ENCODE results near the gene NEAT1. TPM values are rescaled to one million over a fixed set of nuclear protein-coding genes. Genes with fewer than 3 reads are reported as not detected.

Gene NEAT1
- total and polyA plus RNA-seq, 9 of the 15 experiments (the other 6 are each of a cell fraction or from before 2014, with no cell fraction given): 20.1 to 389 (median 62.8) TPM

DNA sequence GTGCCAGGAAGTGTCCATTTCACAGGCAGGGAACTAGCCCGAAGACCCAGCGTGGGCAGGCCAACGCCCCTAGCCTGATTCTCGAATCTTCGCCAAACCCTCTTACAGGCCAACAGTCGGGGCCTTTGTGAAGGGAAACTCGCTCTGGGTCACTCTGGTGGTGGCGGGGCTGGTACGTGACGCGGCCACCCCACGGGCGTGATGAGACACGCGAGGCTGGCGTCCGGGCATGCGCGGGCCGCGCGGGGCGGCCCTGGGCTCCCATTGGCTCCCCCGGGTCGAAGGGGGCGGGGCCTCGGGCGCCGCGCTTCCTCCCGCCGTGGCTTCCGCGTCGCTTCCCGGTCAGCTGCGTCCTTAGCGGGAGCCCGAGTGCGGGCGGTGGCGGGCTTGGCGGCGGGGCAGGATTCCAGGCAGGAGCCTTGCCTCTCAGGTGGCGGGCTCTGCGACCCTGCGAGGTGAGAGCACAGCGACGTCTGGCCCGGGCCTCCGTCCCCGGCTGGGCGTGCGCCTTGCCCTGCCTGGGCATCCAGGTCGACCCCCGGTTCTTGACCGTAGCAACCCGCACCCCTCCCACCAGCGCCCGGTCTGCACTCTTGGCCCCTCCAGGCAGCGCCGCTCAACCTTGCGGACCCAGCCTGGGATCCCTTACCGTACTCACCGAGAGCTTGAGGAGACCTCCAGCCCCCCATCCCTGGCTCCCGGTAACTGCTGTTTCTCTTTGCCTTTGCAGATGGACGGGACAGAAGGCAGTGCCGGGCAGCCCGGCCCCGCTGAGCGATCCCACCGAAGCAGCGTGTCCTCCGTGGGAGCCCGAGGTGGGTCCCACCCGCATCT lies 36.1 kb upstream of the NEAT1 start, which contains the start of gene FRMD8 (continued):
- TF ChIP-seq CSDE1 (IDR thresholded peaks at IDR 0.05): no peak
- no peak for TF ChIP-seq FOXA1 (IDR thresholded peaks at IDR 0.05; ENCODE audit: borderline replicate concordance)
- TF ChIP-seq, protein P1, sequence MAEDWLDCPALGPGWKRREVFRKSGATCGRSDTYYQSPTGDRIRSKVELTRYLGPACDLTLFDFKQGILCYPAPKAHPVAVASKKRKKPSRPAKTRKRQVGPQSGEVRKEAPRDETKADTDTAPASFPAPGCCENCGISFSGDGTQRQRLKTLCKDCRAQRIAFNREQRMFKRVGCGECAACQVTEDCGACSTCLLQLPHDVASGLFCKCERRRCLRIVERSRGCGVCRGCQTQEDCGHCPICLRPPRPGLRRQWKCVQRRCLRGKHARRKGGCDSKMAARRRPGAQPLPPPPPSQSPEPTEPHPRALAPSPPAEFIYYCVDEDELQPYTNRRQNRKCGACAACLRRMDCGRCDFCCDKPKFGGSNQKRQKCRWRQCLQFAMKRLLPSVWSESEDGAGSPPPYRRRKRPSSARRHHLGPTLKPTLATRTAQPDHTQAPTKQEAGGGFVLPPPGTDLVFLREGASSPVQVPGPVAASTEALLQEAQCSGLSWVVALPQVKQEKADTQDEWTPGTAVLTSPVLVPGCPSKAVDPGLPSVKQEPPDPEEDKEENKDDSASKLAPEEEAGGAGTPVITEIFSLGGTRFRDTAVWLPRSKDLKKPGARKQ (CRISPR knock-in tag; IDR thresholded peaks at IDR 0.05): no peak
- no peak for TF ChIP-seq SIN3B (IDR thresholded peaks at IDR 0.05; ENCODE audit: low read depth)
- peak; percentile 77 for TF ChIP-seq CREM (IDR thresholded peaks at IDR 0.05; ENCODE audit: low read depth)
- TF ChIP-seq KDM2B (CRISPR knock-in tag; IDR thresholded peaks at IDR 0.05): no peak
- no peak for TF ChIP-seq ZNF174 (CRISPR knock-in tag; IDR thresholded peaks at IDR 0.05)
- TF ChIP-seq MCM2 (IDR thresholded peaks at IDR 0.05; ENCODE audit: low read depth): no peak
- TF ChIP-seq ZNF778 (CRISPR knock-in tag; IDR thresholded peaks at IDR 0.05): no peak
- no peak for TF ChIP-seq CHD4 (IDR thresholded peaks at IDR 0.05; ENCODE audit: insufficient read depth, insufficient replicate concordance, low read depth, low read length, poor library complexity, severe bottlenecking)
- TF ChIP-seq ZNF41 (CRISPR knock-in tag; conservative IDR thresholded peaks at IDR 0.05): 0 out of 2 replicates have a peak, but pooled peaks have one; percentile 61
- TF ChIP-seq ASH1L (IDR thresholded peaks at IDR 0.05; ENCODE audit: borderline replicate concordance, low read depth, partially characterized antibody): no peak
- TF ChIP-seq, protein P2, sequence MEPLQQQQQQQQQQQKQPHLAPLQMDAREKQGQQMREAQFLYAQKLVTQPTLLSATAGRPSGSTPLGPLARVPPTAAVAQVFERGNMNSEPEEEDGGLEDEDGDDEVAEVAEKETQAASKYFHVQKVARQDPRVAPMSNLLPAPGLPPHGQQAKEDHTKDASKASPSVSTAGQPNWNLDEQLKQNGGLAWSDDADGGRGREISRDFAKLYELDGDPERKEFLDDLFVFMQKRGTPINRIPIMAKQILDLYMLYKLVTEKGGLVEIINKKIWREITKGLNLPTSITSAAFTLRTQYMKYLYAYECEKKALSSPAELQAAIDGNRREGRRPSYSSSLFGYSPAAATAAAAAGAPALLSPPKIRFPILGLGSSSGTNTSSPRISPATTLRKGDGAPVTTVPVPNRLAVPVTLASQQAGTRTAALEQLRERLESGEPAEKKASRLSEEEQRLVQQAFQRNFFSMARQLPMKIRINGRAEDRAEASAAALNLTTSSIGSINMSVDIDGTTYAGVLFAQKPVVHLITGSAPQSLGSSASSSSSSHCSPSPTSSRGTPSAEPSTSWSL (CRISPR knock-in tag; IDR thresholded peaks at IDR 0.05; ENCODE audit: borderline replicate concordance): no peak
- no peak for TF ChIP-seq PRMT5 (CRISPR knock-in tag; IDR thresholded peaks at IDR 0.05)
- TF ChIP-seq, protein P3, sequence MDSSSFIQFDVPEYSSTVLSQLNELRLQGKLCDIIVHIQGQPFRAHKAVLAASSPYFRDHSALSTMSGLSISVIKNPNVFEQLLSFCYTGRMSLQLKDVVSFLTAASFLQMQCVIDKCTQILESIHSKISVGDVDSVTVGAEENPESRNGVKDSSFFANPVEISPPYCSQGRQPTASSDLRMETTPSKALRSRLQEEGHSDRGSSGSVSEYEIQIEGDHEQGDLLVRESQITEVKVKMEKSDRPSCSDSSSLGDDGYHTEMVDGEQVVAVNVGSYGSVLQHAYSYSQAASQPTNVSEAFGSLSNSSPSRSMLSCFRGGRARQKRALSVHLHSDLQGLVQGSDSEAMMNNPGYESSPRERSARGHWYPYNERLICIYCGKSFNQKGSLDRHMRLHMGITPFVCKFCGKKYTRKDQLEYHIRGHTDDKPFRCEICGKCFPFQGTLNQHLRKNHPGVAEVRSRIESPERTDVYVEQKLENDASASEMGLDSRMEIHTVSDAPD (CRISPR knock-in tag; IDR thresholded peaks at IDR 0.05): no peak
- TF ChIP-seq RBM22 (IDR thresholded peaks at IDR 0.05; ENCODE audit: low read depth, low read length, poor library complexity, severe bottlenecking): no peak
- no peak for TF ChIP-seq MXI1 (IDR thresholded peaks at IDR 0.05; ENCODE audit: low read depth, low read length)
- TF ChIP-seq SREBF2 (CRISPR knock-in tag; IDR thresholded peaks at IDR 0.05): no peak
- TF ChIP-seq ADNP (tag; IDR thresholded peaks at IDR 0.05): no peak
- no peak; the same call in 1 of the 2 replicates for TF ChIP-seq POLR2AphosphoS2 (IDR thresholded peaks at IDR 0.05; ENCODE audit: low read length)
- peak; percentile 58 for TF ChIP-seq MEIS2 (IDR thresholded peaks at IDR 0.05; ENCODE audit: partially characterized antibody)
- no peak for TF ChIP-seq KLF13 (tag; IDR thresholded peaks at IDR 0.05; ENCODE audit: borderline replicate concordance, low read depth)
- no peak for TF ChIP-seq SIRT6 (IDR thresholded peaks at IDR 0.05; ENCODE audit: low read depth, low read length)
- TF ChIP-seq FIP1L1 (IDR thresholded peaks at IDR 0.05; ENCODE audit: low read depth, low read length, poor library complexity, severe bottlenecking): peak; percentile 63
- TF ChIP-seq GATAD2B (IDR thresholded peaks at IDR 0.05; ENCODE audit: borderline replicate concordance): peak; percentile 100

Measured in K562 (cell line).